ENCODE measurements around the gene PAK4. TPM values are rescaled to one million over a fixed set of nuclear protein-coding genes. Genes with fewer than 3 reads are reported as not detected.

Gene PAK4
- total and polyA plus RNA-seq, 12 donors = 7.2 to 61.0 (median 23.8) TPM

DNA sequence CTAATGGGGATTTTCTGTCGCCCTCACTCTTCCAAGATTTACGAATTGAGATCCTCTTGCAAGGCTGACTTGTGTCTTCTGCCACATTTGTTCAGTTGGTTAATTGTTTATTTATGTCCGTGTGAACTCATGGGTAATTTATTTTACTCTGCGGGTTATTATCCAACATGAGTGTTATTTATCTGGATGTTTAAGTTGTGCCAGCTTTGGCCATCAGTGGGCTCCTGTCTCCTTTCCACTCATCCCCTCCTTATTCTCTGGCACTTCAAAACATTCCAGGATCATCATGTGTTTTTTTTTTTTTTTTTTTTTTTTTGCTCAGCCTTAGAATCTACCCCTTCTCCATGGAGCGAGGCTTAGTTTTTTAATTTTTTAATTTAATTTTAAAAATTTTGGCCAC, 22.4 kb upstream of the PAK4 start:
- Histone ChIP-seq H3K27ac (no peak overlapping the region), H3K9me3 (replicated peaks in 1 of 3) (no peaks in the 10 kb centered on the region), H3K27me3 (peaks cover 8% of the 10 kb centered on the region), H3K36me3 (replicated peaks in 1 of 2) (no peaks in the 10 kb centered on the region), H3K4me3 (no peak overlapping the region), H3K4me1 (replicated peaks in 1 of 2) (no peaks in the 10 kb centered on the region)
- intact Hi-C loops (cut with DNase I) = no loop called here
- TF ChIP-seq POLR2A (IDR thresholded peaks at IDR 0.05) = no peak
- TF ChIP-seq, protein P1, sequence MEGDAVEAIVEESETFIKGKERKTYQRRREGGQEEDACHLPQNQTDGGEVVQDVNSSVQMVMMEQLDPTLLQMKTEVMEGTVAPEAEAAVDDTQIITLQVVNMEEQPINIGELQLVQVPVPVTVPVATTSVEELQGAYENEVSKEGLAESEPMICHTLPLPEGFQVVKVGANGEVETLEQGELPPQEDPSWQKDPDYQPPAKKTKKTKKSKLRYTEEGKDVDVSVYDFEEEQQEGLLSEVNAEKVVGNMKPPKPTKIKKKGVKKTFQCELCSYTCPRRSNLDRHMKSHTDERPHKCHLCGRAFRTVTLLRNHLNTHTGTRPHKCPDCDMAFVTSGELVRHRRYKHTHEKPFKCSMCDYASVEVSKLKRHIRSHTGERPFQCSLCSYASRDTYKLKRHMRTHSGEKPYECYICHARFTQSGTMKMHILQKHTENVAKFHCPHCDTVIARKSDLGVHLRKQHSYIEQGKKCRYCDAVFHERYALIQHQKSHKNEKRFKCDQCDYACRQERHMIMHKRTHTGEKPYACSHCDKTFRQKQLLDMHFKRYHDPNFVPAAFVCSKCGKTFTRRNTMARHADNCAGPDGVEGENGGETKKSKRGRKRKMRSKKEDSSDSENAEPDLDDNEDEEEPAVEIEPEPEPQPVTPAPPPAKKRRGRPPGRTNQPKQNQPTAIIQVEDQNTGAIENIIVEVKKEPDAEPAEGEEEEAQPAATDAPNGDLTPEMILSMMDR (IDR thresholded peaks at IDR 0.05) = no peak
- WGBS, 4 donors = 38 to 73% (median 54%) methylated on average over 5 of the region's 5 CpGs
- DNase-seq = no peak

DNA sequence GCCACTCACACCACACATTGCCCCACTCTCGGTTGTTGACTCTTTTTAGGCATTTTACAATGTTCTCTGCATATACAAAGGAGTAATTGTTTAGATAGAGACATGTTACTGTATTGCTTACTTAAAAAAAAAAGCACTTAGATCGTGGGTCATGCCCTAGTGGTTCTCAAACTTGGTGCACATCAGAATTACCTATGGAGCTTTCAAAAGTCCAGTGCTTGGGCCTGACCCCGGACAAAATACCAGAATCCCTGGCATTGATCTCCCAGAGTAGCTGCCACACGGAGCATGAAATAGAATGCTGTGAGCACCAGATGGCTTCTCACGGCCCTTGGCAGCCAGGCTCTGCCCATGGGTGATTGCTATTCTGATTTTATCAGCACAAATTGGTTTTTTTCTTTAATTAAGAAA, 21.4 kb upstream of the PAK4 start:
- no peak overlapping the region for H3K27ac ChIP-seq
- H3K27me3 ChIP-seq = no peaks in the 10 kb centered on the region
- no peaks in the 10 kb centered on the region for H3K36me3 ChIP-seq (replicated peaks in 1 of 2)
- 63 to 77% (median 64%) methylated on average over 5 of the region's 5 CpGs for WGBS, 4 donors
- intact Hi-C loops (cut with DNase I) = no loop called here
- H3K4me3 ChIP-seq = no peak overlapping the region
- no peak for DNase-seq
- no peaks in the 10 kb centered on the region for H3K4me1 ChIP-seq (replicated peaks in 1 of 2)
- H3K9me3 ChIP-seq (replicated peaks in 1 of 3) = no peaks in the 10 kb centered on the region
- no peak for TF ChIP-seq POLR2A (IDR thresholded peaks at IDR 0.05)
- TF ChIP-seq, protein P1 (IDR thresholded peaks at IDR 0.05) = no peak

DNA sequence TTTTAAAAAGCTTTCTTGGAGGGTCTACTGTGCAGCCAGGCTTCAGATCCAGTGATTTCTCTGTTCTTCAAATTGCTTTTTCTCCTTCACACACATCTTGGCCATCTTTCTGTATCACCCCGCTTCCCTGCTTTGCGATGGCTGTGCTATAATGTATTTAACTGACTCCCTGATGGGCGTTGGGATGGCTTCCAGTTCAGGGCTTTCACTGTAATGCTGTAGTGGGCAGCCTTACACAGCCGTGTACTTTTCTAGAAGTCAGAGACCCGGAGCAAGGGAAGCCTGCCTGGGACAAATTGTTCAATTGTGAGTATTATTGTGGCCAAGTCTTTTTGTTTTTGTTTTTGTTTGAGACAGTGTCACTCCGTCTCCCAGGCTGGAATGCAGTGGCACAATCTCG, 19.4 kb upstream of the PAK4 start:
- no peak overlapping the region for H3K4me3 ChIP-seq
- H3K27ac ChIP-seq = no peak overlapping the region
- H3K36me3 ChIP-seq (replicated peaks in 1 of 2) = no peaks in the 10 kb centered on the region
- 53 to 74% (median 63%) methylated on average over 7 of the region's 7 CpGs for WGBS, 4 donors
- no peak for DNase-seq
- no peak for TF ChIP-seq POLR2A (IDR thresholded peaks at IDR 0.05)
- TF ChIP-seq, protein P1 (IDR thresholded peaks at IDR 0.05) = no peak
- intact Hi-C loops (cut with DNase I) = no loop called here
- H3K9me3 ChIP-seq (replicated peaks in 1 of 3) = no peaks in the 10 kb centered on the region
- no peaks in the 10 kb centered on the region for H3K27me3 ChIP-seq
- no peaks in the 10 kb centered on the region for H3K4me1 ChIP-seq (replicated peaks in 1 of 2)

DNA sequence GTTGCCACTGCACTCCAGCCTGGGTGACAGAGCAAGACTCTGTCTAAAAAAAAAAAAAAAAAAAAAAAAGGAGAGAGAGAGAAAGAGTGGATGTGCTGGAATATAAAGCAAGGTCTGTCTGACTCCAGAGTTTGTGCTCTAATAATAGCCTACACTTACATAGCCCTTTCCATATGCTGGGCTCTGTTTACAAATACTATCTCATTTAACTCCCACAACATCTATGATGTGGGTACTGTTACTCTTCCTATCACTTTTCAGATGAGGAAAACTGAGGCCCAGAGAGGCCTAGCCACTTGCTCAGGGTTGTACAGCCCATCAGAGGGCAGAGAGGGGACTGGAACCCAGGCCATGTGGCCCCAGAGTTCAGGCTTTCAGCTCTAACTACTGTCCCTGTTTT, 15.9 kb upstream of the PAK4 start:
- Histone ChIP-seq H3K4me1 (replicated peaks in 1 of 2) (peaks cover 3 to 6% of the 10 kb centered on the region in 2 donors), H3K27ac (no peak overlapping the region), H3K9me3 (replicated peaks in 1 of 3) (no peaks in the 10 kb centered on the region), H3K4me3 (no peak overlapping the region), H3K27me3 (no peaks in the 10 kb centered on the region), H3K36me3 (replicated peaks in 1 of 2) (no peaks in the 10 kb centered on the region)
- TF ChIP-seq POLR2A (IDR thresholded peaks at IDR 0.05) = no peak
- TF ChIP-seq, protein P1 (IDR thresholded peaks at IDR 0.05) = no peak
- DNase-seq = no peak
- intact Hi-C loops (cut with DNase I) = loop anchor here in 1 of 2 donors (5.0 kb wide), 1 partner anchor 218 kb away; no protein-coding TSS in a partner anchor
